ENCODE measurements around the gene KNTC1. TPM values are rescaled to one million over a fixed set of nuclear protein-coding genes. Genes with fewer than 3 reads are reported as not detected.

Gene KNTC1
- total and polyA plus RNA-seq, 2 of the 13 experiments (the other 11 are each of a cell fraction or from before 2014, with no cell fraction given), result 45.1 to 57.6 TPM

DNA sequence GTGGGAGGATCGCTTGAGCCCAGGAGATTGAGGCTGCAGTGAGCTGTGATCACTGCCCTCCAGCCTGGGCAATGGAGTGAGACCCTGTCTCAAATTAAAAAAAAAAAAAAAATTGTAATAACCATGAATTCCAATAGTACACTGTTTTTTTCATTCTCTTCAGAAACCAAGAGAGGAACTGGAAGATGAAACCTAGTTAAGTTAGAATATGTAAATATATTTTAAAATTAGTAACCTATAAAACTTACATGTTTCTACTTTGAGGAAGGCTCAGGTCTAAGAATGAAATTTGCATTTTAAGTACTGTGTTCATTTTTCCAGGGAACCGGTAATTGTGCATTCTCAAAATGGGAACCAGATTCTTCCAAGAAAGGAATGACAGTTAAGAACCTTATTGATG, 18.8 kb downstream of the KNTC1 start:
- no peak overlapping the region for H3K9ac ChIP-seq (ENCODE audit: insufficient read depth, low read depth, low read length)
- ChIA-PET CTCF (ENCODE audit: low intra/inter-chr PET ratio, low total read pairs) (no interaction called here), POLR2A (no interaction called here)
- H3K4me1 ChIP-seq (ENCODE audit: insufficient read depth, low read length), result no peaks in the 10 kb centered on the region
- no peak overlapping the region for H3K27ac ChIP-seq (ENCODE audit: extremely low read length, insufficient read depth, low read length)
- no peak for TF ChIP-seq ZNF709 (CRISPR knock-in tag; IDR thresholded peaks at IDR 0.05)
- TF ChIP-seq FOSL1 (CRISPR knock-in tag; IDR thresholded peaks at IDR 0.05; ENCODE audit: borderline replicate concordance), result no peak
- no peak for FAIRE-seq
- peaks cover 5 to 39% of the 10 kb centered on the region in 2 experiments for H3K36me3 ChIP-seq (replicated peaks in 1 of 2; ENCODE audit: control insufficient read depth in 1 of 2, insufficient read depth in 2 of 2, low read length in 2 of 2)
- BruUV-seq (replicated peaks), result no TSS peak
- intact Hi-C loops (cut with micrococcal nuclease; ENCODE audit: unreplicated experiment), result no loop called here
- ATAC-seq, result no peak
- no peak for DNase-seq (ENCODE audit: low spot score)
- no peak overlapping the region for H3K4me3 ChIP-seq (replicated peaks in 1 of 3; ENCODE audit: insufficient read depth in 1 of 3, low read depth in 2 of 3, low read length in 3 of 3)
- H3K79me2 ChIP-seq (ENCODE audit: insufficient read depth, low read length), result no peaks in the 10 kb centered on the region
- H3K9me3 ChIP-seq (ENCODE audit: low read length), result no peaks in the 10 kb centered on the region
- in situ Hi-C loops (cut with HindIII; ENCODE audit: extremely low pct_ligation_motif_present, low pct_unique_long_range_greater_than_20kb), result no loop called here
- H4K20me1 ChIP-seq (ENCODE audit: insufficient read depth, low read length), result no peaks in the 10 kb centered on the region
- 99% methylated on average over 2 of the region's 2 CpGs for WGBS (ENCODE audit: low lambda C conversion rate)
- no peaks in the 10 kb centered on the region for H3K27me3 ChIP-seq (ENCODE audit: control insufficient read depth in 1 of 2, insufficient read depth in 2 of 2, low read length in 2 of 2)
- no peak overlapping the region for H2AFZ ChIP-seq (ENCODE audit: low read length)
- no peak overlapping the region for H3K4me2 ChIP-seq (ENCODE audit: low read depth, low read length)

- no TSS peak for BruUV-seq (replicated peaks)
- Histone ChIP-seq H3K4me3 (replicated peaks in 1 of 3; ENCODE audit: insufficient read depth in 1 of 3, low read depth in 2 of 3, low read length in 3 of 3) (no peak overlapping the region), H3K36me3 (replicated peaks in 1 of 2; ENCODE audit: control insufficient read depth in 1 of 2, insufficient read depth in 2 of 2, low read length in 2 of 2) (peaks cover 10 to 49% of the 10 kb centered on the region in 2 experiments), H4K20me1 (ENCODE audit: insufficient read depth, low read length) (no peaks in the 10 kb centered on the region), H3K9ac (ENCODE audit: insufficient read depth, low read depth, low read length) (no peak overlapping the region), H3K4me2 (ENCODE audit: low read depth, low read length) (no peak overlapping the region), H3K27me3 (ENCODE audit: control insufficient read depth in 1 of 2, insufficient read depth in 2 of 2, low read length in 2 of 2) (no peaks in the 10 kb centered on the region), H3K4me1 (ENCODE audit: insufficient read depth, low read length) (no peaks in the 10 kb centered on the region), H3K27ac (ENCODE audit: extremely low read length, insufficient read depth, low read length) (no peak overlapping the region), H2AFZ (ENCODE audit: low read length) (no peak overlapping the region), H3K79me2 (ENCODE audit: insufficient read depth, low read length) (no peaks in the 10 kb centered on the region), H3K9me3 (ENCODE audit: low read length) (no peaks in the 10 kb centered on the region)
- 93% methylated on average over 5 of the region's 5 CpGs for WGBS (ENCODE audit: low lambda C conversion rate)
- ATAC-seq (no peak), FAIRE-seq (no peak), DNase-seq (ENCODE audit: low spot score) (no peak)
- POLR2A ChIA-PET, result no interaction called here
- in situ Hi-C loops (cut with HindIII; ENCODE audit: extremely low pct_ligation_motif_present, low pct_unique_long_range_greater_than_20kb), result no loop called here
- TF ChIP-seq FOXK1 (CRISPR knock-in tag; IDR thresholded peaks at IDR 0.05; ENCODE audit: borderline replicate concordance, low read depth) (no peak), KDM4B (CRISPR knock-in tag; IDR thresholded peaks at IDR 0.05) (no peak), SMAD3 (CRISPR knock-in tag; IDR thresholded peaks at IDR 0.05) (no peak), FOSL1 (CRISPR knock-in tag; IDR thresholded peaks at IDR 0.05; ENCODE audit: borderline replicate concordance) (no peak), RARG (CRISPR knock-in tag; IDR thresholded peaks at IDR 0.05; ENCODE audit: low read depth) (no peak), STAG1 (CRISPR knock-in tag; IDR thresholded peaks at IDR 0.05) (no peak)
- CTCF ChIA-PET (ENCODE audit: low intra/inter-chr PET ratio, low total read pairs), result no interaction called here
- intact Hi-C loops (cut with micrococcal nuclease; ENCODE audit: unreplicated experiment), result no loop called here
Measured at GRCh38 chr12:122547330-122547729, 20.3 kb downstream of the KNTC1 start.

Data from HepG2 (cell line).